ENCODE measurements around the gene WSCD2.

The WSCD2 gene

GRCh38 chr12:108109504-108109903 lies 19.6 kb upstream of the WSCD2 start:
- no peak for DNase-seq

DNA sequence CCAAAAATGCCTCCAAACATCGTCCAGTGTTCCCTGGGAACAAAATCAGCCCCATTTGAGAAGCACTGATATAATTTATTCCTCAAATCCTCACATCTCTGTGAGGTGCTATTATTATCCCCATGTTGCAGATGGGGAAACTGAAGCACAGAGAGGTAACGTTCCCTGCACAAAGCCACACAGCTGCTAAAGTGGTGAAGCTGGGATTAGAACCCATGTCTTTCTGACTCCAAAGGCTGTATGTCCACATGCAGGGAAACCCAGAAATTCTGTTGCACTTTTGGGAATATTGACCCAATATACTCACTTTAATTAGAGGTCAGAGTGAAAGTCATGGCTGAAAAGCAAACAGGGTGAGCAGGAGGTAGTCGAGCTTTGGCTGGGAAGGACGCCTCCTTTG lies 19.1 kb upstream of the WSCD2 start:
- no peak for DNase-seq

DNA sequence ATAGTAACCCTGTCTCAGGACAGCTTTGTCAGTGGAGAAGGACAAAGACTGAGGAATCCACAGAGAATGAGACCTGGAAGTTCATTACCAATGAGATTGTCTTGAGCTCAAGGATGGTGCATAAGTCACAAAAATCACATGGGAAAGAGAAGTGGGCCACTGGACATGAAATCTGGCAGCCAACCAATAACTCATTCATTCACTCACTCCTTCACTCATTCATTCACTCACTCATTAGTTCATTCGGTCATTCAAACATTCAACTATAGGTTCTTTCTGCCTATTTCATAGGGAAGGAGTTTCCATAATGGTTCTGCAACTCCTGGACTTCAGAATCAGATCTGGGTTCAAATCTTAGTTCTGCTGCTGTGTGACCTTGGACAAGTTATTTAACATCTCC lies 18.2 kb upstream of the WSCD2 start:
- DNase-seq, result no peak

DNA sequence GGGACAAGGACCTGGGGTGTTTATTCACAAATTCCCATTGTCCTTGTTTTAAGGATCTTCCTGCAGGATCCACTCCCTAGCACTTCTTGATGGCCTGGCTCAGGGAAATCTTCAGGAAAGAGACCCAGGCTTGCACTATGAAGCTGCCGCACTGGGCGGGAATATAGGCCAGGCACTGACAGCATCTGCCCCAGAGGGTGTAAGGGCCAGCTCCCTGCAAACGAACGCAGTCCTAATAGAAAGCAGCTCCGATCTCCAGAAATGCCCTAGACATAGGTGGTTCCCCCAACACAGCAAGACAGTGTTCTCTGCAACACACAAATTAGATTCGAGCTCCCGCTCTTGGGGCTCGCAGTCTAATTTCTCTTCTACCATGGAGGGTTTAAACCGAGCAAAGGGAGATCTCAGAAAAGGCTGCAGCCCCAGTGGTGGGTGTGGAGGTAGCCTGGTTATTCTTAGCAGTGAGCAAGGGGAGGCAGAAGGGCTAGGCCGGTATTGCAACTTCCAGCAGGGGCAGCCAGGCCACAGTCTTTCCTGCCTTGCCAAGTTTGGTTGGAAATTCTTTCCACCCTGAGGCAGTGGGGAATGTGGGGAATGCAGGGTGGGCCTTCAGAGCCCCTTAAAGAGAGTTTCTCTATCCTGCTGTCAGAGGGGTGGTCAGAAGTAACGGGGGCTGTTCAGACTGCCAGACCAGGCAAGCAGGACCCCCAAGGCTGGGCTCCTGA lies 16.1 kb upstream of the WSCD2 start:
- no peak for DNase-seq

GRCh38 chr12:108115123-108116121 lies 13.7 kb upstream of the WSCD2 start:
- DNase-seq, result no peak

DNA sequence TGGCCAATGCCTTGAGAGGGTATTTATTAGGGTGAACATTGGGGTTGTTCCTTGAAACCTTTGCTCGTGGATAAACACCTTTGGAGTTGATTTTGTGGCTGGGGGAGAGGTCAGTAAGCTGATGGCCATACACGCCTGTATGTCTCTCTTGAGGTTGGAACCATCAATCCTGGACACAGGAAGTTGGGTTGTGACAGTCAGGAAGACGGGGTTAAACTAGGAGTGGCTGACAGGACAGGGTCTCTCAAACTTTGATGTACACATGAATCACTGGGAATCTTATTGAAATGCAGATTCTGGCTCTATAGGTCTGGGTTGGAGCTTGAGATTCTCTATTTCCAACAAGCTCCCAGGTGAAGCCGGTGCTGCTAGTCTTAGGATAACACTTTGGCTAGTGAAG lies 12.8 kb upstream of the WSCD2 start:
- no peak for DNase-seq

DNA sequence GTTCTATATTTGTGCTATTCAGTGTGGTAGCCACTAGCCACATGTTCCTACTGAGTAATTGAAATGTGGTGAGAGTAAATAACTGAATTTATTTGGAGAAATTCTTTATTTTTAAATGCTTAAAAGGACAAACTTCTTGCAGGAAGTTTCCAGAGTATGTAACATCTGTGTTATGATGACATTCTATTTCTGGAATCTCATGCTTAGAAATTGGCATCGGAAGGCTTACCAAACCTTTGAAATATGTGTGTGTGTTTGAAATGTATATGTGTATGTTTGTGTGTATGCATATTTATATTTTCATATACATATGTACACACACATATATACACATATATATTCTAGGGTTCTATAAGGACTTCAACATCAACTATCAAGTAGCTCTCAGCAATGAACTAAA lies 12.4 kb upstream of the WSCD2 start:
- DNase-seq, result no peak

GRCh38 chr12:108117163-108117849 lies 11.8 kb upstream of the WSCD2 start:
- no peak for DNase-seq

- no peak for DNase-seq
Measured at GRCh38 chr12:108117902-108118301, 11.2 kb upstream of the WSCD2 start.

GRCh38 chr12:108119126-108119973 lies 9.7 kb upstream of the WSCD2 start:
- no peak for DNase-seq

GRCh38 chr12:108119974-108120862 lies 8.9 kb upstream of the WSCD2 start:
- no peak for DNase-seq

GRCh38 chr12:108120863-108121165 lies 8.3 kb upstream of the WSCD2 start:
- DNase-seq, result no peak

- DNase-seq, result no peak
Measured at GRCh38 chr12:108121320-108121719, 7.8 kb upstream of the WSCD2 start.

DNA sequence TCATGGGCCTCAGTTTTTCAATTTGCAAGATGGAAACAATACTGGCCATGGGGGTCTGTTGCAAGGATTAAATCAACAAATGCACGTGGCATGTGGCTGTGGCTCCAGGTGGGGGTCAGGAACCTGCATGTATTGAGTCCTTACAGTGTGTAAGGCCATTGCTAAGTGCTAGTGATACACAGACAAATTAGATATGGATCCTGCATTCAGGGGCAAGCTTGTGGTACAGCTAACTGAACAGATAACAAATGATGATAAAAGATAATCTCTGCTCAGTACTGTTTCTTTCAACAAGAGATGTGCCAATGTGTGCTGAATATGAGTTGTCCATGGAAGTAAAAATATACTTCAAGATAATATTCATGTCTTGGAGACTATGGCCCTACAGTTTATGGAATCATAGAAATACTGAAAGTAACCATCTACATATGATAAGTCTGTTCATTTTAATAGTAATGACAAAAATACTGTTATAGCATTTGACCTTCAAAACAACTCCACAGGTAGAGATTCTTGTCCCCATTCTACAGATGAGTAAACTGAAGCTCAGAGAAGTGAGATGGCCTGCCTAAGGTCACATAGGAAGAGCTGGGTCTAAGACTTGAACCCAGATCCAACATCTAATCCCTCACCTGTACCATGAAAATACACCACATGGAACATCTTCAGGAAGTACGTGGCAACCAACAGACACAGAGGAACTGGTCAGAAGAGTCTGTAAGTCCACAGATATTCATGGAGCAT lies 7.2 kb upstream of the WSCD2 start:
- no peak for DNase-seq

GRCh38 chr12:108122644-108123043 lies 6.4 kb upstream of the WSCD2 start:
- no peak for DNase-seq

GRCh38 chr12:108123402-108123801 lies 5.7 kb upstream of the WSCD2 start:
- DNase-seq, result no peak

- no peak for DNase-seq
Measured at GRCh38 chr12:108125073-108125472, 4.0 kb upstream of the WSCD2 start.

DNA sequence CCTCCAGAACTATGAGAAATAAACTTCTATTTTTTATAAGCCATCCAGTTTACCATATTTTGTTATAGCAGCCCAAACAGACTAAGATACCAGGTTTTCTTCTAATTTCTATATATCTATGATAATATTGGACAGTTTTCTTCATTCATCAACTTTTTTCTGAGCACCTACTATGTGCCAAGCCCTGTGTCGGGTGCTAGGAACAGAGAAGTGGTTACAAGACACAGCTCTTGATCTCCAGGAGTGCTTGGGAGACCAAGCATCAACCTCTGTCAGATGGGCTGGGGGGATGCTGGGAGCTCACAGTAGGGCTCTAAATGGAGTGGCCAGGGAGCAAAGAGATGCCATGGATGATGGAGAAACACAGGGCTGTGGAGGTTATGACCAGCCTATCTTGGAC lies 2.9 kb upstream of the WSCD2 start:
- no peak for DNase-seq

- DNase-seq, result no peak
Measured at GRCh38 chr12:108126990-108127501, 2.0 kb upstream of the WSCD2 start.

- DNase-seq, result no peak
Measured at GRCh38 chr12:108127654-108128053, 1.4 kb upstream of the WSCD2 start.

All from Kasumi-1 (cell line).